CD14-positive monocyte (primary cell): ENCODE results near the gene RTP1. TPM values are rescaled to one million over a fixed set of nuclear protein-coding genes. Genes with fewer than 3 reads are reported as not detected.
A peak's percentile ranks its signal among the peaks of the same experiment; 100 is the strongest.

Experiments used
- DNase-seq, 3 donors: peaks; one replicate each; pipeline ENCODE4 v3.0.0-alpha.2; 2011 to 2022
- H2AFZ ChIP-seq: 2 replicates; pipeline ENCODE4 v1.6.0; 2012; ENCODE audit warnings: mild to moderate bottlenecking, low read depth, low read length, inconsistent platforms; ENCODE audit not compliant: insufficient read depth, poor library complexity, severe bottlenecking
- H3K27ac ChIP-seq, 2 donors: 1 replicate in 1 of 2; 2 replicates in 1 of 2; pipeline ENCODE4 v1.5.1; 2012 to 2013; ENCODE audit warnings: low read length in 2 of 2, control low read depth in 1 of 2, inconsistent platforms in 1 of 2, low read depth in 1 of 2, mild to moderate bottlenecking in 1 of 2
- H3K27me3 ChIP-seq, 2 donors: one replicate each; pipeline versions ENCODE4 v1.6.0 to v1.6.1; 2011 to 2013; ENCODE audit warnings: low read length in 2 of 2; ENCODE audit not compliant: control insufficient read depth in 2 of 2, insufficient read depth in 2 of 2
- H3K36me3 ChIP-seq, 2 donors: replicated peaks in 1 of 2; 1 replicate in 1 of 2; 2 replicates in 1 of 2; pipeline versions ENCODE4 v1.5.1 to v1.6.1; 2012 to 2013; ENCODE audit warnings: low read length in 2 of 2, control low read depth in 1 of 2, inconsistent platforms in 1 of 2, mild to moderate bottlenecking in 1 of 2; ENCODE audit not compliant: insufficient read depth in 2 of 2, control insufficient read depth in 1 of 2
- H3K4me1 ChIP-seq, 2 donors: 1 replicate in 1 of 2; 2 replicates in 1 of 2; pipeline versions ENCODE4 v1.5.1 to v1.6.1; 2012 to 2013; ENCODE audit warnings: low read length in 2 of 2, control low read depth in 1 of 2, inconsistent platforms in 1 of 2, mild to moderate bottlenecking in 1 of 2, moderate library complexity in 1 of 2; ENCODE audit not compliant: insufficient read depth in 2 of 2, control insufficient read depth in 1 of 2
- H3K4me2 ChIP-seq: replicated peaks from 2 replicates; pipeline ENCODE3; 2012; ENCODE audit warnings: low read length, moderate library complexity, mild to moderate bottlenecking; ENCODE audit not compliant: poor library complexity, severe bottlenecking; ENCODE audit errors: extremely low read depth
- H3K4me3 ChIP-seq, 3 experiments: fragments of 200-600 bp in 1 of 3; sonication (generic) in 1 of 3; replicated peaks in 1 of 3; 1 replicate in 2 of 3; 2 replicates in 1 of 3; pipeline ENCODE4 v1.5.1; 2011 to 2013; ENCODE audit warnings: low read length in 3 of 3, mild to moderate bottlenecking in 3 of 3, control low read depth in 2 of 3, low read depth in 2 of 3, inconsistent platforms in 1 of 3, moderate library complexity in 1 of 3
- H3K79me2 ChIP-seq: 2 replicates; pipeline ENCODE4 v1.6.0; 2012; ENCODE audit warnings: mild to moderate bottlenecking, control low read depth, inconsistent platforms, low read length, moderate library complexity; ENCODE audit not compliant: insufficient read depth
- H3K9ac ChIP-seq: 2 replicates; pipeline ENCODE4 v1.6.0; 2017; ENCODE audit warnings: low read length, mild to moderate bottlenecking; ENCODE audit not compliant: insufficient read depth, poor library complexity, severe bottlenecking
- H3K9me3 ChIP-seq, 2 donors: replicated peaks in 1 of 2; 1 replicate in 1 of 2; 2 replicates in 1 of 2; pipeline versions ENCODE4 v1.5.1 to v1.6.1; 2012 to 2013; ENCODE audit warnings: low read length in 2 of 2, control low read depth in 1 of 2; ENCODE audit not compliant: control insufficient read depth in 1 of 2, insufficient read depth in 1 of 2
- H4K20me1 ChIP-seq: 2 replicates; pipeline ENCODE4 v1.6.0; 2012; ENCODE audit warnings: mild to moderate bottlenecking, low read length, control low read depth, moderate library complexity; ENCODE audit not compliant: insufficient read depth
- H3K27ac Mint-ChIP-seq, 7 donors: one replicate each; pipeline ENCODE4 v1.8.0; 2020; ENCODE audit warnings: mild to moderate bottlenecking in 7 of 7, mixed read lengths in 7 of 7, moderate library complexity in 6 of 7, inconsistent platforms in 2 of 7
- H3K27me3 Mint-ChIP-seq, 3 donors: one replicate each; pipeline ENCODE4 v1.8.0; 2021 to 2022; ENCODE audit warnings: low read depth in 3 of 3, mild to moderate bottlenecking in 3 of 3, mixed read lengths in 3 of 3, moderate library complexity in 3 of 3, inconsistent platforms in 1 of 3
- H3K36me3 Mint-ChIP-seq, 2 donors: one replicate each; pipeline ENCODE4 v1.8.0; 2020; ENCODE audit warnings: mixed read lengths in 2 of 2, inconsistent platforms in 1 of 2, mild to moderate bottlenecking in 1 of 2
- H3K4me1 Mint-ChIP-seq: one replicate; pipeline ENCODE4 v1.8.0; 2020; ENCODE audit warnings: mild to moderate bottlenecking, mixed read lengths
- H3K4me3 Mint-ChIP-seq, 2 donors: one replicate each; pipeline ENCODE4 v1.8.0; 2020; ENCODE audit warnings: mild to moderate bottlenecking in 2 of 2, mixed read lengths in 2 of 2, moderate library complexity in 1 of 2
- H3K9me3 Mint-ChIP-seq, 7 donors: one replicate each; pipeline ENCODE4 v1.8.0; 2020 to 2022; ENCODE audit warnings: mixed read lengths in 7 of 7, mild to moderate bottlenecking in 6 of 7, moderate library complexity in 6 of 7, inconsistent platforms in 2 of 7
- CTCF ChIP-seq: fragments of 200-600 bp; IDR thresholded peaks from one replicate; pipeline ENCODE4 v1.8.0; 2022; ENCODE audit warnings: antibody characterized with exemption, mild to moderate bottlenecking
- WGBS: methylation state at CpG from one replicate; pipeline ENCODE4 v1.1.5; 2013; ENCODE audit warnings: missing lambda C conversion rate; ENCODE audit not compliant: insufficient coverage; 5-methylcytosine and 5-hydroxymethylcytosine counted together
- intact Hi-C, 2 donors: fragments of 100-400 bp; cut with micrococcal nuclease; formaldehyde crosslinking; loops; one replicate each; pipeline versions ENCODE4 v1.15.0 to v1.15.1; 2023
- polyA plus RNA-seq, 3 donors: library from polyadenylated mRNA; depleted of rRNA in 1 of 3; unstranded in 2 of 3; stranded (reverse) in 1 of 3; fragments of 300-500 nt in 2 of 3; fragments of >200 nt in 1 of 3; fragmentation: Illumina TruSeq in 2 of 3; gene quantifications; 1 replicate in 2 of 3; 2 replicates in 1 of 3; pipeline ENCODE4 v1.2.3, GENCODE V29; 2012 to 2021

Gene RTP1
- polyA plus RNA-seq, 3 donors: not detected

GRCh38 chr3:187185759-187186158, 11.5 kb upstream of the RTP1 start:
- Mint-ChIP-seq H3K4me3 (peak overlapping the region in 1 of 2 donors; percentile 0), H3K27me3 (peaks cover 13 to 20% (median 15%) of the 10 kb centered on the region in 3 donors), H3K27ac (no peak overlapping the region), H3K36me3 (peaks cover 0 to 2% of the 10 kb centered on the region in 2 donors), H3K9me3 (peaks cover 0 to 2% (median 0%) of the 10 kb centered on the region in 7 donors), H3K4me1 (peaks cover 27% of the 10 kb centered on the region)
- Histone ChIP-seq H2AFZ (no peak overlapping the region), H4K20me1 (no peaks in the 10 kb centered on the region), H3K36me3 (no peaks in the 10 kb centered on the region), H3K9ac (no peak overlapping the region), H3K27me3 (peaks cover 0 to 10% of the 10 kb centered on the region in 2 donors), H3K4me2 (no peak overlapping the region), H3K4me3 (no peak overlapping the region), H3K27ac (no peak overlapping the region), H3K79me2 (no peaks in the 10 kb centered on the region), H3K9me3 (no peaks in the 10 kb centered on the region), H3K4me1 (peaks cover 8 to 17% of the 10 kb centered on the region in 2 donors)
- 84% methylated on average over 4 of the region's 4 CpGs for WGBS
- intact Hi-C loops: no loop called here
- TF ChIP-seq CTCF: no peak
- no peak for DNase-seq

GRCh38 chr3:187186375-187186774, 10.9 kb upstream of the RTP1 start:
- Histone ChIP-seq H3K4me3 (no peak overlapping the region), H3K36me3 (no peaks in the 10 kb centered on the region), H3K9me3 (no peaks in the 10 kb centered on the region), H3K27me3 (peaks cover 2 to 10% of the 10 kb centered on the region in 2 donors), H3K4me2 (no peak overlapping the region), H3K4me1 (peaks cover 8 to 17% of the 10 kb centered on the region in 2 donors), H2AFZ (no peak overlapping the region), H4K20me1 (no peaks in the 10 kb centered on the region), H3K79me2 (no peaks in the 10 kb centered on the region), H3K27ac (no peak overlapping the region), H3K9ac (no peak overlapping the region)
- Mint-ChIP-seq H3K9me3 (peaks cover 0 to 3% (median 0%) of the 10 kb centered on the region in 7 donors), H3K4me3 (peak overlapping the region in 1 of 2 donors; percentile 28), H3K36me3 (peaks cover 0 to 2% of the 10 kb centered on the region in 2 donors), H3K27ac (no peak overlapping the region), H3K4me1 (peaks cover 27% of the 10 kb centered on the region), H3K27me3 (peaks cover 14 to 26% (median 16%) of the 10 kb centered on the region in 3 donors)
- no CpG with 5 or more reads among the region's 2 CpGs for WGBS
- intact Hi-C loops: no loop called here
- no peak for DNase-seq
- TF ChIP-seq CTCF: no peak
